Ishikawa (cell line): Measurements from ENCODE around the gene RABGAP1L.

ENCODE experiments used
- CEBPB ChIP-seq: IDR thresholded peaks from 2 replicates; pipeline ENCODE4 v1.6.1; 2012
- CREB1 ChIP-seq: IDR thresholded peaks from 2 replicates; pipeline ENCODE4 v1.6.1; 2012; ENCODE audit warnings: low read depth
- EGR1 ChIP-seq: IDR thresholded peaks from 2 replicates; pipeline ENCODE4 v1.6.1; 2012
- EP300 ChIP-seq: IDR thresholded peaks from 2 replicates; pipeline ENCODE4 v1.6.1; 2012; ENCODE audit warnings: borderline replicate concordance
- FOXM1 ChIP-seq: IDR thresholded peaks from 2 replicates; pipeline ENCODE4 v1.6.1; 2012; ENCODE audit warnings: low read depth, borderline replicate concordance
- MAX ChIP-seq: IDR thresholded peaks from 2 replicates; pipeline ENCODE4 v1.6.1; 2012
- NFIC ChIP-seq: IDR thresholded peaks from 2 replicates; pipeline ENCODE4 v1.6.1; 2012
- RAD21 ChIP-seq: IDR thresholded peaks from 2 replicates; pipeline ENCODE4 v1.6.1; 2012; ENCODE audit warnings: low read depth
- REST ChIP-seq: IDR thresholded peaks from 2 replicates; pipeline ENCODE4 v1.6.1; 2012; ENCODE audit warnings: low read depth, mild to moderate bottlenecking
- TAF1 ChIP-seq: IDR thresholded peaks from 2 replicates; pipeline ENCODE4 v1.6.1; 2012; ENCODE audit warnings: low read depth, mild to moderate bottlenecking
- TCF12 ChIP-seq: IDR thresholded peaks from 2 replicates; pipeline ENCODE4 v1.6.1; 2012; ENCODE audit warnings: low read depth
- TEAD4 ChIP-seq: IDR thresholded peaks from 2 replicates; pipeline ENCODE4 v1.6.1; 2012
- USF1 ChIP-seq: IDR thresholded peaks from 2 replicates; pipeline ENCODE4 v1.6.1; 2012
- YY1 ChIP-seq: IDR thresholded peaks from 2 replicates; pipeline ENCODE4 v1.6.1; 2012; ENCODE audit warnings: low read depth
- ZBTB7A ChIP-seq: IDR thresholded peaks from 2 replicates; pipeline ENCODE4 v1.6.1; 2012; ENCODE audit warnings: low read depth

Gene RABGAP1L

GRCh38 chr1:174244017-174244416 lies 84.7 kb downstream of the RABGAP1L start:
- TF ChIP-seq USF1 (no peak), CREB1 (no peak), REST (no peak), YY1 (no peak), ZBTB7A (no peak), EGR1 (no peak), RAD21 (no peak), TAF1 (no peak)

GRCh38 chr1:174247472-174247871 lies 88.2 kb downstream of the RABGAP1L start:
- TF ChIP-seq MAX: no peak

GRCh38 chr1:174248041-174248440 lies 88.7 kb downstream of the RABGAP1L start:
- no peak for TF ChIP-seq CEBPB
- TF ChIP-seq YY1: no peak
- TF ChIP-seq EP300: no peak

GRCh38 chr1:174258148-174258550 lies 98.8 kb downstream of the RABGAP1L start:
- TF ChIP-seq TEAD4 (no peak), TAF1 (no peak), RAD21 (peak; percentile 66), EGR1 (no peak), YY1 (no peak), EP300 (no peak), ZBTB7A (no peak), MAX (no peak), FOXM1 (no peak)

- no peak for TF ChIP-seq USF1
- TF ChIP-seq RAD21: peak; percentile 78
Observed at GRCh38 chr1:174262349-174263241, 103.3 kb downstream of the RABGAP1L start.

- TF ChIP-seq EGR1 (no peak), FOXM1 (no peak), NFIC (no peak), MAX (no peak), CREB1 (no peak), REST (no peak), RAD21 (no peak), EP300 (no peak), USF1 (no peak), TCF12 (no peak), ZBTB7A (no peak), YY1 (no peak), CEBPB (no peak), TAF1 (no peak), TEAD4 (no peak)
Observed at GRCh38 chr1:174265282-174265681, 106.0 kb downstream of the RABGAP1L start.
